HepG2 (cell line): ENCODE results near the gene SHISA9.

Experiments
- GPN1 ChIP-seq: sonication (generic); formaldehyde crosslinking; IDR thresholded peaks from 2 replicates; pipeline ENCODE4 v1.5.1; 2020; ENCODE audit warnings: missing genetic modification reagents, borderline replicate concordance
- TF ChIP-seq, protein P1 (sequence below): sonication (generic); formaldehyde crosslinking; IDR thresholded peaks from 2 replicates; pipeline ENCODE4 v1.4.0; 2020; ENCODE audit warnings: missing genetic modification reagents
- TF ChIP-seq, protein P2 (sequence below): sonication (generic); formaldehyde crosslinking; IDR thresholded peaks from 2 replicates; pipeline ENCODE4 v1.5.0; 2020; ENCODE audit warnings: mild to moderate bottlenecking, missing genetic modification reagents, moderate library complexity

DNA sequence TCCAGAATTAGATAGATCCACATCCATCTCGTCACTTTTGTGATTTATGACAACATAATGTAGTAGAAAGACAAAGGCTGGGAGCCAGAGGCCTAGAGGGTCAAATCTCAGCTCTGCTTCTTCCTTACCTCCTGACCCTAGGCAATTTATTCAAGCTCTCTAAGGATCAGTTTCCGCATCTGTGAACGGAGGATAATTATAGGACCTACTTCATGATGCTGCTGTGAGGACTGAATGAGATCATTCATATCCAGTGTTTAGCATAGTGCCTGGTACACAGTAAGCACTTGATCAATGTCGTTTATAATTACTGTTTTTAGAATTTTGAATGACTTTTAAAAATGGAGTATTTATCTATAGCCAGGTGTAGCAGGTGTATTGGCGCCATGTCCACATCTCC lies 128.4 kb downstream of the SHISA9 start:
- TF ChIP-seq GPN1 = no peak
- TF ChIP-seq, protein P1, sequence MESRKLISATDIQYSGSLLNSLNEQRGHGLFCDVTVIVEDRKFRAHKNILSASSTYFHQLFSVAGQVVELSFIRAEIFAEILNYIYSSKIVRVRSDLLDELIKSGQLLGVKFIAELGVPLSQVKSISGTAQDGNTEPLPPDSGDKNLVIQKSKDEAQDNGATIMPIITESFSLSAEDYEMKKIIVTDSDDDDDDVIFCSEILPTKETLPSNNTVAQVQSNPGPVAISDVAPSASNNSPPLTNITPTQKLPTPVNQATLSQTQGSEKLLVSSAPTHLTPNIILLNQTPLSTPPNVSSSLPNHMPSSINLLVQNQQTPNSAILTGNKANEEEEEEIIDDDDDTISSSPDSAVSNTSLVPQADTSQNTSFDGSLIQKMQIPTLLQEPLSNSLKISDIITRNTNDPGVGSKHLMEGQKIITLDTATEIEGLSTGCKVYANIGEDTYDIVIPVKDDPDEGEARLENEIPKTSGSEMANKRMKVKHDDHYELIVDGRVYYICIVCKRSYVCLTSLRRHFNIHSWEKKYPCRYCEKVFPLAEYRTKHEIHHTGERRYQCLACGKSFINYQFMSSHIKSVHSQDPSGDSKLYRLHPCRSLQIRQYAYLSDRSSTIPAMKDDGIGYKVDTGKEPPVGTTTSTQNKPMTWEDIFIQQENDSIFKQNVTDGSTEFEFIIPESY (CRISPR knock-in tag) = no peak
- TF ChIP-seq, protein P2, sequence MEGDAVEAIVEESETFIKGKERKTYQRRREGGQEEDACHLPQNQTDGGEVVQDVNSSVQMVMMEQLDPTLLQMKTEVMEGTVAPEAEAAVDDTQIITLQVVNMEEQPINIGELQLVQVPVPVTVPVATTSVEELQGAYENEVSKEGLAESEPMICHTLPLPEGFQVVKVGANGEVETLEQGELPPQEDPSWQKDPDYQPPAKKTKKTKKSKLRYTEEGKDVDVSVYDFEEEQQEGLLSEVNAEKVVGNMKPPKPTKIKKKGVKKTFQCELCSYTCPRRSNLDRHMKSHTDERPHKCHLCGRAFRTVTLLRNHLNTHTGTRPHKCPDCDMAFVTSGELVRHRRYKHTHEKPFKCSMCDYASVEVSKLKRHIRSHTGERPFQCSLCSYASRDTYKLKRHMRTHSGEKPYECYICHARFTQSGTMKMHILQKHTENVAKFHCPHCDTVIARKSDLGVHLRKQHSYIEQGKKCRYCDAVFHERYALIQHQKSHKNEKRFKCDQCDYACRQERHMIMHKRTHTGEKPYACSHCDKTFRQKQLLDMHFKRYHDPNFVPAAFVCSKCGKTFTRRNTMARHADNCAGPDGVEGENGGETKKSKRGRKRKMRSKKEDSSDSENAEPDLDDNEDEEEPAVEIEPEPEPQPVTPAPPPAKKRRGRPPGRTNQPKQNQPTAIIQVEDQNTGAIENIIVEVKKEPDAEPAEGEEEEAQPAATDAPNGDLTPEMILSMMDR (CRISPR knock-in tag) = no peak
